Osteoblast (primary cell): ENCODE results near the gene PIEZO1. TPM values are rescaled to one million over a fixed set of nuclear protein-coding genes. Genes with fewer than 3 reads are reported as not detected.

ENCODE experiments used
- DNase-seq: peaks from one replicate; pipeline ENCODE4 v3.0.0; 2011; ENCODE audit warnings: low spot score, mixed read lengths; ENCODE audit not compliant: insufficient read length; ENCODE audit errors: missing footprints
- H2AFZ ChIP-seq: 2 replicates; pipeline ENCODE4 v1.6.0; 2011; ENCODE audit warnings: mild to moderate bottlenecking, low read length
- H3K27ac ChIP-seq: 2 replicates; pipeline ENCODE4 v1.5.1; 2011; ENCODE audit warnings: mild to moderate bottlenecking, low read depth, low read length, moderate library complexity
- H3K27me3 ChIP-seq: 2 replicates; pipeline ENCODE4 v1.6.0; 2012; ENCODE audit warnings: mild to moderate bottlenecking, control low read depth, inconsistent platforms, low read length, moderate library complexity; ENCODE audit not compliant: insufficient read depth
- H3K36me3 ChIP-seq: 2 replicates; pipeline ENCODE4 v1.5.1; 2011; ENCODE audit warnings: mild to moderate bottlenecking, low read length, control low read depth, moderate library complexity; ENCODE audit not compliant: insufficient read depth
- H3K4me1 ChIP-seq: 2 replicates; pipeline ENCODE4 v1.5.1; 2011; ENCODE audit warnings: mild to moderate bottlenecking, low read length, control low read depth, moderate library complexity; ENCODE audit not compliant: insufficient read depth
- H3K4me2 ChIP-seq: 2 replicates; pipeline ENCODE4 v1.6.0; 2011; ENCODE audit warnings: mild to moderate bottlenecking, low read length; ENCODE audit not compliant: insufficient read depth
- H3K4me3 ChIP-seq: fragments of 200-600 bp; sonication (generic); 3 replicates; pipeline ENCODE4 v1.5.1; 2012; ENCODE audit warnings: mild to moderate bottlenecking, low read length, inconsistent platforms; ENCODE audit not compliant: insufficient read depth
- H3K79me2 ChIP-seq: 2 replicates; pipeline ENCODE4 v1.6.0; 2012; ENCODE audit warnings: mild to moderate bottlenecking, low read length, control low read depth, inconsistent platforms; ENCODE audit not compliant: insufficient read depth
- H3K9me3 ChIP-seq: 2 replicates; pipeline ENCODE4 v1.5.1; 2011; ENCODE audit warnings: low read depth, low read length, control low read depth
- H4K20me1 ChIP-seq: 2 replicates; pipeline ENCODE4 v1.6.0; 2012; ENCODE audit warnings: mild to moderate bottlenecking, low read length, control low read depth; ENCODE audit not compliant: insufficient read depth
- total RNA-seq: library from RNA; depleted of rRNA; stranded (reverse); fragments of >200 nt; gene quantifications from 2 replicates; pipeline ENCODE4 v1.2.3, GENCODE V29; 2012
- TF ChIP-seq, protein P1 (sequence below): IDR thresholded peaks from 2 replicates; pipeline ENCODE4 v1.5.1; 2011; ENCODE audit warnings: mild to moderate bottlenecking, low read depth, low read length, moderate library complexity; ENCODE audit errors: extremely low read depth

The PIEZO1 gene
- total RNA-seq, 1 donor = 207 TPM

DNA sequence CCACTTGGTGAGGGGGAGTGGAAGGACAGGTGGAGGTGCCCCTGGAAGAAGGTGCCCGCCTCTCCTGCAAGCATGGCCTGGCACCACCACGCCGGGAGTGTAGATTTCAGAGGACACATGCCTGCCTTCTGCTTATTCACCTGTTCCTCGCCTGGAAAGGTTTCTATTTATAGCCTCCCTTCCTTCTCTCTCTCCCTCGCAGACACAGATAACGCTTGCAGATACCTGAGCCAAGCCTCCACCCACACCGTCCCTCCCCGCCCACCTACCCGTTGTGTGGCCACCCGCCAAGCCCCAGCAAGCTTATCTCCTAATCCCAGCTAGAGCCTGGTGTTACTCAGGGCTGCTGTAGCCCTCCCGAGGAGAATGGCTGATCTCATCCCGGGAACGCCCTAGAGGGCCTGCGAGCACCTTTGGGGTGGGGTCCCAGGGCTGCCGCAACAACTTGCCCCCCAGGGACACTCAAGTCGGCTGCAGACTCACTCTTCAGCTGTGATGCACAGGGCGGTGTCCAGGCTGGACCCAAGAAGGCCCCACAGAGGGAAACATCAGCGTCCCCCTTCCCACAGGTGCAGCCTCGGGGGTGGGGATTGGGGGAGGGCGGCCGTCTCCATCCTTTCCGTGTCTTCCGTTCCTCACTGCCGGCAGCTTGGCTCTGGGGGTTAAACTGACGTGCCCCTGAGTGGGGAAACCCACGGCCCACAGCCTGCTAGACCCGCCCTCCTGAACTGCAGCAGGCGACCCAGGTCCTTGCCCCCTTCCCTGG, 96.8 kb downstream of the PIEZO1 start:
- DNase-seq = peak; percentile 90
- no peaks in the 10 kb centered on the region for H3K36me3 ChIP-seq
- TF ChIP-seq, protein P1, sequence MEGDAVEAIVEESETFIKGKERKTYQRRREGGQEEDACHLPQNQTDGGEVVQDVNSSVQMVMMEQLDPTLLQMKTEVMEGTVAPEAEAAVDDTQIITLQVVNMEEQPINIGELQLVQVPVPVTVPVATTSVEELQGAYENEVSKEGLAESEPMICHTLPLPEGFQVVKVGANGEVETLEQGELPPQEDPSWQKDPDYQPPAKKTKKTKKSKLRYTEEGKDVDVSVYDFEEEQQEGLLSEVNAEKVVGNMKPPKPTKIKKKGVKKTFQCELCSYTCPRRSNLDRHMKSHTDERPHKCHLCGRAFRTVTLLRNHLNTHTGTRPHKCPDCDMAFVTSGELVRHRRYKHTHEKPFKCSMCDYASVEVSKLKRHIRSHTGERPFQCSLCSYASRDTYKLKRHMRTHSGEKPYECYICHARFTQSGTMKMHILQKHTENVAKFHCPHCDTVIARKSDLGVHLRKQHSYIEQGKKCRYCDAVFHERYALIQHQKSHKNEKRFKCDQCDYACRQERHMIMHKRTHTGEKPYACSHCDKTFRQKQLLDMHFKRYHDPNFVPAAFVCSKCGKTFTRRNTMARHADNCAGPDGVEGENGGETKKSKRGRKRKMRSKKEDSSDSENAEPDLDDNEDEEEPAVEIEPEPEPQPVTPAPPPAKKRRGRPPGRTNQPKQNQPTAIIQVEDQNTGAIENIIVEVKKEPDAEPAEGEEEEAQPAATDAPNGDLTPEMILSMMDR = no peak
- no peaks in the 10 kb centered on the region for H4K20me1 ChIP-seq
- no peak overlapping the region for H2AFZ ChIP-seq
- H3K9me3 ChIP-seq = no peaks in the 10 kb centered on the region
- no peaks in the 10 kb centered on the region for H3K79me2 ChIP-seq
- H3K4me2 ChIP-seq = no peak overlapping the region
- peaks cover 22% of the 10 kb centered on the region for H3K4me1 ChIP-seq
- no peak overlapping the region for H3K4me3 ChIP-seq
- peaks cover 10% of the 10 kb centered on the region for H3K27me3 ChIP-seq
- H3K27ac ChIP-seq = no peak overlapping the region

DNA sequence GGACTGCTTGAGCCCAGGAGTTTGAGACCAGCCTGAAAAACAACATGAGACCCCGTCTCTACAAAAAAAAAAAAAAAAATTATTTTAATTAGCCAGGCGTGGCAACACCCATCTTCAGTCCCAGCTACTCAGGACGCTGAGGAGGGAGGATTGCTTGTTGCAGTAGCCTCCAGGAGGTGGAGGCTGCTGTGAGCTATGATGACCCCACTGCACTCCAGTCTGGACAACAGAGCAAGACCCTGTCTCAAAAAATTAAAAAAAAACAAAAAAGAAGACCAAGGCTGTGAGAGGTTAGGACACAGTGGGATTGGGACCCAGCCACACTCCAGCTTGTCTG, 97.4 kb downstream of the PIEZO1 start:
- Histone ChIP-seq H3K27ac (no peak overlapping the region), H2AFZ (no peak overlapping the region), H3K79me2 (no peaks in the 10 kb centered on the region), H3K9me3 (no peaks in the 10 kb centered on the region), H3K27me3 (peaks cover 10% of the 10 kb centered on the region), H3K4me1 (peaks cover 22% of the 10 kb centered on the region), H4K20me1 (no peaks in the 10 kb centered on the region), H3K4me3 (no peak overlapping the region), H3K36me3 (no peaks in the 10 kb centered on the region), H3K4me2 (no peak overlapping the region)
- TF ChIP-seq, protein P1 = no peak
- DNase-seq = no peak

DNA sequence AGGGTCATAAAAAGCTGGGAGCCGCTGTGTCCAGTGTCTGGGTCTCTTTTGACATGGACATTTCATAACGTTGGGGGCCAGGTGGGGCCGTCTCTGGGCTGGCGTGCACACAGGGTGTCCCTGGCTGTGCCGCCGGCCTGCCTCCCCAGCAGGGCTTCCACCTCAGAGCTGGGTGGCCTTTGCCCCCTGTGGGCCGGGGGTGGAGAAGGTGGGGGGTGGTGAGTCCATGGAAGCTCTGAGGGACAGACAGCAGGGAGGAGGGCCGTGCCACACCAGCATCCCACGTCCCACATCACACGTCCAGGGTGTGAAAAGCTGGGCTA, 97.8 kb downstream of the PIEZO1 start:
- H2AFZ ChIP-seq = no peak overlapping the region
- H3K4me1 ChIP-seq = peaks cover 22% of the 10 kb centered on the region
- no peaks in the 10 kb centered on the region for H3K79me2 ChIP-seq
- no peak for DNase-seq
- H4K20me1 ChIP-seq = no peaks in the 10 kb centered on the region
- H3K27ac ChIP-seq = no peak overlapping the region
- no peaks in the 10 kb centered on the region for H3K36me3 ChIP-seq
- no peaks in the 10 kb centered on the region for H3K9me3 ChIP-seq
- no peak overlapping the region for H3K4me2 ChIP-seq
- TF ChIP-seq, protein P1 = no peak
- H3K4me3 ChIP-seq = no peak overlapping the region
- peaks cover 11% of the 10 kb centered on the region for H3K27me3 ChIP-seq

DNA sequence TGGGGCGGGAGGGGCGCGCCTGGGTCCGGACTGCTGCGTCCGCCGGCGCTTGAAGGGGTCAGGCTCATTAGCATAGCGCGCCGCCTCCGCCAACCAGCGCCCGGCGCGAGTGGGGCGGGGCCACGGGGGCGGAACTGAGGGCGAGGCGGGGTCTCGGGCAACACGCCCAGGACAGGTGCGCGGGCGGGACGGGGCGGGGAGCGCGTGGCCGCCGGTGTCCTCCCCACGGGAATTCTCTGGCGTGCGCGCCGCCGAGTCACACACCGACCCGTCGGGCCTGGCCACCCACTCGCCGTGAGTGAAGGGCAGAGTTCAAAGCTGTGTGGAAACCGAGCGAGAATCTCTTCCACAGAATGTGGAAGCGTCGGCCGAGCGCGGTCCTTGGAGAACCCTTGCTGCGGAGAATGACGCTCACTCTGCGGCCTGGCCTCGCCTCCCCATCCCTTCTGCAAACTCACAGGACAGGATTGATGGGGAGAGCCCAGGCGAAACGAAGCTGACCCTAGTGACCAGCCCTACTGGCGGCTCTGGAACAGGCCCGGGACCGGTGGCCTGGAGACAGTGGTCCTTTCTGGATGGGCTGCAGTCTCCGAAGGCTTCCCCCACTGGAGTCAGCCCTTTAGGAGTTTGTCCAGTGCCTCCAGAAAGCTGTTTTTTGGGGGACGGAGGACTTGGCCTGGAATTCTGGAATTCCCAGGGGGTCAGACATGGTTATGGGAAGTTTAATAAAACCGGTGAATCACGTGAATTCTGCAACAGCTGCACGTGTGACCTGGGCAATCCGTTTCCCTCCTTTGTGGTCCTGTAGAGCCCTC, 98.4 kb downstream of the PIEZO1 start, which contains the start of gene SNAI3:
Gene SNAI3 (minus strand): TSS at position 69 of the 815 bp plus-strand sequence. CDS start 101 bp downstream, outside the sequence.
- Histone ChIP-seq H3K27me3 (peaks cover 16% of the 10 kb centered on the region), H4K20me1 (no peaks in the 10 kb centered on the region), H2AFZ (no peak within 1 kb of the TSS), H3K4me2 (peak within 1 kb of the TSS; percentile 82), H3K27ac (no peak within 1 kb of the TSS), H3K4me3 (peak within 1 kb of the TSS; percentile 66), H3K9me3 (no peaks in the 10 kb centered on the region), H3K79me2 (no peaks in the 10 kb centered on the region), H3K4me1 (peaks cover 28% of the 10 kb centered on the region), H3K36me3 (no peaks in the 10 kb centered on the region)
- TF ChIP-seq, protein P1 = no peak
- DNase-seq = peak; percentile 95
